ENCODE data around the gene SORBS1.

GRCh38 chr10:95454940-95455339, 106.2 kb downstream of the SORBS1 start:
- TF ChIP-seq, protein P1, sequence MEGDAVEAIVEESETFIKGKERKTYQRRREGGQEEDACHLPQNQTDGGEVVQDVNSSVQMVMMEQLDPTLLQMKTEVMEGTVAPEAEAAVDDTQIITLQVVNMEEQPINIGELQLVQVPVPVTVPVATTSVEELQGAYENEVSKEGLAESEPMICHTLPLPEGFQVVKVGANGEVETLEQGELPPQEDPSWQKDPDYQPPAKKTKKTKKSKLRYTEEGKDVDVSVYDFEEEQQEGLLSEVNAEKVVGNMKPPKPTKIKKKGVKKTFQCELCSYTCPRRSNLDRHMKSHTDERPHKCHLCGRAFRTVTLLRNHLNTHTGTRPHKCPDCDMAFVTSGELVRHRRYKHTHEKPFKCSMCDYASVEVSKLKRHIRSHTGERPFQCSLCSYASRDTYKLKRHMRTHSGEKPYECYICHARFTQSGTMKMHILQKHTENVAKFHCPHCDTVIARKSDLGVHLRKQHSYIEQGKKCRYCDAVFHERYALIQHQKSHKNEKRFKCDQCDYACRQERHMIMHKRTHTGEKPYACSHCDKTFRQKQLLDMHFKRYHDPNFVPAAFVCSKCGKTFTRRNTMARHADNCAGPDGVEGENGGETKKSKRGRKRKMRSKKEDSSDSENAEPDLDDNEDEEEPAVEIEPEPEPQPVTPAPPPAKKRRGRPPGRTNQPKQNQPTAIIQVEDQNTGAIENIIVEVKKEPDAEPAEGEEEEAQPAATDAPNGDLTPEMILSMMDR (IDR thresholded peaks at IDR 0.05) = no peak
- TF ChIP-seq POLR2AphosphoS5 (IDR thresholded peaks at IDR 0.05) = no peak
- TF ChIP-seq POLR2A (IDR thresholded peaks at IDR 0.05) = no peak
